IMR-90 (cell line): ENCODE data around the gene AGAP1. TPM values are rescaled to one million over a fixed set of nuclear protein-coding genes. Genes with fewer than 3 reads are reported as not detected.

Experiments
- ATAC-seq: fragments of 200-7000 bp; cut with Tn5 transposase; 2 replicates; pipeline ENCODE4 v1.9.1; 2020; ENCODE audit warnings: low read depth, mild to moderate bottlenecking, moderate library complexity
- BruUV-seq: library from RNA; stranded (reverse); fragments of 400-500 nt; replicated peaks from 2 replicates; lab custom pipeline; 2021; lab: Mats Ljungman, UMichigan
- CTCF ChIA-PET: fragments of 300-600 bp; formaldehyde crosslinking; extraction: SDS; loops from one replicate; lab custom pipeline; 2021; ENCODE audit warnings: antibody characterized with exemption; lab: Yijun Ruan, JAX
- POLR2A ChIA-PET: fragments of 300-600 bp; sonication (Branson Sonifier 250); formaldehyde crosslinking; loops from one replicate; lab custom pipeline; 2022; ENCODE audit warnings: antibody characterized with exemption; ENCODE audit not compliant: unreplicated experiment; lab: Charles Lee
- DNase-seq: peaks from one replicate; pipeline ENCODE4 v3.0.0; 2013
- H2AFZ ChIP-seq: replicated peaks from 2 replicates; pipeline ENCODE3; 2013; ENCODE audit warnings: low read length, mild to moderate bottlenecking; ENCODE audit not compliant: poor library complexity
- H2AK5ac ChIP-seq: 2 replicates; pipeline ENCODE4 v1.6.1; 2013; ENCODE audit warnings: low read depth, low read length, inconsistent platforms
- H2AK9ac ChIP-seq: replicated peaks from 2 replicates; pipeline ENCODE3; 2013; ENCODE audit warnings: mild to moderate bottlenecking, low read depth, low read length, moderate library complexity; ENCODE audit not compliant: poor library complexity
- H2BK120ac ChIP-seq: 2 replicates; pipeline ENCODE4 v1.6.1; 2013; ENCODE audit warnings: low read depth, low read length, inconsistent platforms
- H2BK15ac ChIP-seq: 3 replicates; pipeline ENCODE4 v1.6.1; 2013; ENCODE audit warnings: low read depth, low read length, inconsistent platforms
- H2BK20ac ChIP-seq: 2 replicates; pipeline ENCODE4 v1.6.1; 2013; ENCODE audit warnings: low read depth, mild to moderate bottlenecking, inconsistent platforms, low read length, moderate library complexity
- H2BK5ac ChIP-seq: 2 replicates; pipeline ENCODE4 v1.6.1; 2013; ENCODE audit warnings: mild to moderate bottlenecking, low read depth, low read length, inconsistent platforms; ENCODE audit not compliant: poor library complexity, severe bottlenecking
- H3K14ac ChIP-seq: replicated peaks from 2 replicates; pipeline ENCODE4 v1.6.1; 2013; ENCODE audit warnings: low read depth, low read length, inconsistent platforms
- H3K18ac ChIP-seq: 2 replicates; pipeline ENCODE4 v1.6.1; 2013; ENCODE audit warnings: low read depth, low read length, control low read depth
- H3K23ac ChIP-seq: 2 replicates; pipeline ENCODE4 v1.6.1; 2013; ENCODE audit warnings: low read depth, low read length, inconsistent platforms
- H3K27ac ChIP-seq: 2 replicates; pipeline ENCODE4 v1.5.1; 2013; ENCODE audit warnings: mild to moderate bottlenecking, control low read depth, low read length; ENCODE audit not compliant: insufficient read depth
- H3K27me3 ChIP-seq: 2 replicates; pipeline ENCODE4 v1.6.1; 2013; ENCODE audit warnings: low read length; ENCODE audit not compliant: control insufficient read depth, insufficient read depth
- H3K36me3 ChIP-seq: 2 replicates; pipeline ENCODE4 v1.6.1; 2013; ENCODE audit warnings: low read length, mixed read lengths; ENCODE audit not compliant: control insufficient read depth, insufficient read depth
- H3K4ac ChIP-seq: 2 replicates; pipeline ENCODE4 v1.6.1; 2013; ENCODE audit warnings: low read depth, low read length, inconsistent platforms
- H3K4me1 ChIP-seq: 2 replicates; pipeline ENCODE4 v1.6.1; 2013; ENCODE audit warnings: low read length, mixed read lengths; ENCODE audit not compliant: control insufficient read depth, insufficient read depth
- H3K4me2 ChIP-seq: 2 replicates; pipeline ENCODE4 v1.6.1; 2013; ENCODE audit warnings: low read depth, mild to moderate bottlenecking, control low read depth, low read length, moderate library complexity
- H3K4me3 ChIP-seq: 2 replicates; pipeline ENCODE4 v1.5.1; 2013; ENCODE audit warnings: low read depth, mild to moderate bottlenecking, control low read depth, low read length, moderate library complexity; ENCODE audit not compliant: insufficient read depth
- H3K56ac ChIP-seq: 2 replicates; pipeline ENCODE4 v1.6.1; 2013; ENCODE audit warnings: low read length, inconsistent platforms; ENCODE audit not compliant: insufficient read depth; ENCODE audit errors: extremely low read depth
- H3K79me1 ChIP-seq, 2 experiments: 2 replicates each; pipeline ENCODE4 v1.6.1; 2013; ENCODE audit warnings: low read length in 2 of 2, inconsistent platforms in 1 of 2, low read depth in 1 of 2
- H3K9ac ChIP-seq: 2 replicates; pipeline ENCODE4 v1.6.1; 2013; ENCODE audit warnings: low read depth, low read length, control low read depth
- H3K9me1 ChIP-seq: 2 replicates; pipeline ENCODE4 v1.6.1; 2013; ENCODE audit warnings: low read length, inconsistent platforms; ENCODE audit not compliant: insufficient read depth
- H3K9me3 ChIP-seq: 2 replicates; pipeline ENCODE4 v1.6.1; 2013; ENCODE audit warnings: low read length; ENCODE audit not compliant: control insufficient read depth, insufficient read depth
- H4K20me1 ChIP-seq: 2 replicates; pipeline ENCODE4 v1.6.1; 2013; ENCODE audit warnings: low read length, inconsistent platforms; ENCODE audit not compliant: insufficient read depth
- H4K5ac ChIP-seq: 2 replicates; pipeline ENCODE4 v1.6.1; 2013; ENCODE audit warnings: mild to moderate bottlenecking, low read depth, low read length, control low read depth
- H4K8ac ChIP-seq, 2 experiments: 2 replicates each; pipeline ENCODE4 v1.6.1; 2013; ENCODE audit warnings: low read depth in 2 of 2, low read length in 2 of 2, control low read depth in 1 of 2, inconsistent platforms in 1 of 2
- H4K91ac ChIP-seq: 2 replicates; pipeline ENCODE4 v1.6.1; 2013; ENCODE audit warnings: low read depth, low read length, inconsistent platforms; ENCODE audit not compliant: insufficient read depth
- BHLHE40 ChIP-seq: fragments of 150-350 bp; IDR thresholded peaks from 2 replicates; pipeline ENCODE4 v1.6.1; 2016; ENCODE audit warnings: mild to moderate bottlenecking, low read depth, low read length
- CEBPB ChIP-seq: IDR thresholded peaks from 2 replicates; pipeline ENCODE4 v1.6.1; 2012; ENCODE audit warnings: low read depth, low read length, improper control_type of control experiment
- CHD1 ChIP-seq: IDR thresholded peaks from 2 replicates; pipeline ENCODE4 v1.6.1; 2012; ENCODE audit warnings: low read depth, low read length, improper control_type of control experiment
- FOS ChIP-seq: fragments of 150-350 bp; IDR thresholded peaks from 2 replicates; pipeline ENCODE4 v1.6.1; 2016; ENCODE audit warnings: low read depth, low read length
- NFE2L2 ChIP-seq: fragments of 150-350 bp; IDR thresholded peaks from 2 replicates; pipeline ENCODE4 v1.6.1; 2016; ENCODE audit warnings: low read depth, mild to moderate bottlenecking, low read length
- POLR2A ChIP-seq: IDR thresholded peaks from 2 replicates; pipeline ENCODE4 v1.6.1; 2012; ENCODE audit warnings: mild to moderate bottlenecking, low read depth, low read length
- RAD21 ChIP-seq: IDR thresholded peaks from 2 replicates; pipeline ENCODE4 v1.6.1; 2012; ENCODE audit warnings: low read length, improper control_type of control experiment
- SMC3 ChIP-seq: fragments of 150-350 bp; IDR thresholded peaks from 2 replicates; pipeline ENCODE4 v1.6.1; 2016; ENCODE audit warnings: low read depth, mild to moderate bottlenecking, antibody characterized with exemption, low read length, moderate library complexity
- WGBS, 2 experiments: methylation state at CpG; one replicate each; pipeline versions ENCODE4 v1.1.5 to v1.1.7; 2013; ENCODE audit warnings: missing lambda C conversion rate in 2 of 2; ENCODE audit not compliant: insufficient read length in 1 of 2; ENCODE audit errors: extremely low coverage in 2 of 2; 5-methylcytosine and 5-hydroxymethylcytosine counted together
- dilution Hi-C: fragments of 300-500 bp; cut with HindIII; formaldehyde crosslinking; loops from one replicate; pipeline ENCODE4 v1.14.3; 2018; ENCODE audit warnings: low sequenced_read_pairs; ENCODE audit not compliant: unreplicated experiment
- in situ Hi-C: fragments of 300-500 bp; cut with MboI; formaldehyde crosslinking; loops from 3 replicates; pipeline ENCODE4 v1.14.3; 2019; ENCODE audit warnings: low sequenced_read_pairs, inconsistent platforms, mixed read lengths
- intact Hi-C: fragments of 100-400 bp; cut with micrococcal nuclease; formaldehyde crosslinking; loops from 2 replicates; pipeline ENCODE4 v1.10.0; 2022
- polyA plus RNA-seq, 3 experiments: library from polyadenylated mRNA; depleted of rRNA; stranded (reverse); fragments of >200 nt; gene quantifications; 2 replicates each; pipeline ENCODE4 v1.2.3, GENCODE V29; 2012; ENCODE audit warnings: low replicate concordance in 1 of 3
- total RNA-seq: library from RNA; depleted of rRNA; stranded (reverse); fragments of >200 nt; gene quantifications from 2 replicates; pipeline ENCODE4 v1.2.3, GENCODE V29; 2012
- TF ChIP-seq, protein P1 (sequence below): fragments of 150-350 bp; IDR thresholded peaks from 2 replicates; pipeline ENCODE4 v1.6.1; 2017; ENCODE audit warnings: mild to moderate bottlenecking, antibody characterized with exemption, low read length, low read depth
- TF ChIP-seq, protein P2 (sequence below): conservative IDR thresholded peaks from 2 replicates; pipeline ENCODE4 v1.5.1; 2012; ENCODE audit warnings: mild to moderate bottlenecking, low read depth, low read length, improper control_type of control experiment
- TF ChIP-seq, protein P3 (sequence below): fragments of 150-350 bp; IDR thresholded peaks from 2 replicates; pipeline ENCODE4 v1.6.1; 2016; ENCODE audit warnings: low read depth, mild to moderate bottlenecking, low read length, moderate library complexity, borderline replicate concordance

The AGAP1 gene
- total and polyA plus RNA-seq, 2 of the 4 experiments (the other 2 are of a cell fraction) = 15.1 to 16.4 TPM

DNA sequence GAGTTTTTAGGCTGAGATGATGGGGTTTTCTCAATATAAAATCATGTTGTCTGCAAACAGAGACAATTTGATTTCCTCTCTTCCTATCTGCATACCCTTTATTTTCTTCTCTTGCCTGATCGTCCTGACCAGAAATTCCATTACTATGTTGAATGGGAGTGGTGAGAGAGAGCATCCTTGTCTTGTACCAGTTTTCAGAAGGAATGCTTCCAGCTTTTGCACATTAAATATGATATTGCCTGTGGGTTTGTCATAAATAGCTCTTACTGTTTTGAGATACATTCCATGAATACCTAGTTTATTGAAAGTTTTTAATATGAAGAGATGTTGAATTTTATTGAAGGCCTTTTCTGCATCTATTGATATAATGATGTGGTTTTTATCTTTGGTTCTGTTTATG is 492.5 kb downstream of the AGAP1 start:
- ATAC-seq = no peak
- Histone ChIP-seq H2AFZ (no peak overlapping the region), H3K9me3 (no peaks in the 10 kb centered on the region), H3K18ac (no peak overlapping the region), H4K20me1 (0 out of 2 replicates have a peak, but pooled peaks cover 4% of the 10 kb centered on the region), H3K79me1 (peaks cover 0 to 4% of the 10 kb centered on the region in 2 experiments; a peak in 1 of 4 replicates), H2BK15ac (no peak overlapping the region), H3K4ac (no peak overlapping the region), H4K5ac (no peak overlapping the region), H3K27ac (no peak overlapping the region), H2AK9ac (no peak overlapping the region), H3K4me3 (no peak overlapping the region), H3K9ac (no peak overlapping the region), H2AK5ac (no peak overlapping the region), H4K91ac (no peak overlapping the region), H3K14ac (no peak overlapping the region), H2BK20ac (no peak overlapping the region), H3K4me1 (no peaks in the 10 kb centered on the region), H3K4me2 (no peak overlapping the region), H2BK5ac (no peak overlapping the region), H3K23ac (no peak overlapping the region), H3K36me3 (no peaks in the 10 kb centered on the region), H3K9me1 (no peaks in the 10 kb centered on the region), H3K56ac (no peak overlapping the region), H2BK120ac (no peak overlapping the region), H4K8ac (no peak overlapping the region), H3K27me3 (no peaks in the 10 kb centered on the region)
- no TSS peak for BruUV-seq
- dilution Hi-C loops = no loop called here
- ChIA-PET CTCF (no interaction called here), POLR2A (no interaction called here)
- TF ChIP-seq NFE2L2 (no peak), CHD1 (no peak), CEBPB (no peak), RAD21 (no peak), SMC3 (no peak), FOS (no peak), POLR2A (no peak), BHLHE40 (no peak)
- TF ChIP-seq, protein P1, sequence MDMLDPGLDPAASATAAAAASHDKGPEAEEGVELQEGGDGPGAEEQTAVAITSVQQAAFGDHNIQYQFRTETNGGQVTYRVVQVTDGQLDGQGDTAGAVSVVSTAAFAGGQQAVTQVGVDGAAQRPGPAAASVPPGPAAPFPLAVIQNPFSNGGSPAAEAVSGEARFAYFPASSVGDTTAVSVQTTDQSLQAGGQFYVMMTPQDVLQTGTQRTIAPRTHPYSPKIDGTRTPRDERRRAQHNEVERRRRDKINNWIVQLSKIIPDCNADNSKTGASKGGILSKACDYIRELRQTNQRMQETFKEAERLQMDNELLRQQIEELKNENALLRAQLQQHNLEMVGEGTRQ = no peak
- TF ChIP-seq, protein P2, sequence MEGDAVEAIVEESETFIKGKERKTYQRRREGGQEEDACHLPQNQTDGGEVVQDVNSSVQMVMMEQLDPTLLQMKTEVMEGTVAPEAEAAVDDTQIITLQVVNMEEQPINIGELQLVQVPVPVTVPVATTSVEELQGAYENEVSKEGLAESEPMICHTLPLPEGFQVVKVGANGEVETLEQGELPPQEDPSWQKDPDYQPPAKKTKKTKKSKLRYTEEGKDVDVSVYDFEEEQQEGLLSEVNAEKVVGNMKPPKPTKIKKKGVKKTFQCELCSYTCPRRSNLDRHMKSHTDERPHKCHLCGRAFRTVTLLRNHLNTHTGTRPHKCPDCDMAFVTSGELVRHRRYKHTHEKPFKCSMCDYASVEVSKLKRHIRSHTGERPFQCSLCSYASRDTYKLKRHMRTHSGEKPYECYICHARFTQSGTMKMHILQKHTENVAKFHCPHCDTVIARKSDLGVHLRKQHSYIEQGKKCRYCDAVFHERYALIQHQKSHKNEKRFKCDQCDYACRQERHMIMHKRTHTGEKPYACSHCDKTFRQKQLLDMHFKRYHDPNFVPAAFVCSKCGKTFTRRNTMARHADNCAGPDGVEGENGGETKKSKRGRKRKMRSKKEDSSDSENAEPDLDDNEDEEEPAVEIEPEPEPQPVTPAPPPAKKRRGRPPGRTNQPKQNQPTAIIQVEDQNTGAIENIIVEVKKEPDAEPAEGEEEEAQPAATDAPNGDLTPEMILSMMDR = no peak
- TF ChIP-seq, protein P3, sequence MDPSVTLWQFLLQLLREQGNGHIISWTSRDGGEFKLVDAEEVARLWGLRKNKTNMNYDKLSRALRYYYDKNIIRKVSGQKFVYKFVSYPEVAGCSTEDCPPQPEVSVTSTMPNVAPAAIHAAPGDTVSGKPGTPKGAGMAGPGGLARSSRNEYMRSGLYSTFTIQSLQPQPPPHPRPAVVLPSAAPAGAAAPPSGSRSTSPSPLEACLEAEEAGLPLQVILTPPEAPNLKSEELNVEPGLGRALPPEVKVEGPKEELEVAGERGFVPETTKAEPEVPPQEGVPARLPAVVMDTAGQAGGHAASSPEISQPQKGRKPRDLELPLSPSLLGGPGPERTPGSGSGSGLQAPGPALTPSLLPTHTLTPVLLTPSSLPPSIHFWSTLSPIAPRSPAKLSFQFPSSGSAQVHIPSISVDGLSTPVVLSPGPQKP = no peak
- intact Hi-C loops = no loop called here
- no CpG with 5 or more reads among the region's 1 CpG for WGBS, 2 experiments
- in situ Hi-C loops = no loop called here
- DNase-seq = no peak
